PFSK-1 (cell line): ENCODE data around the gene HLA-DRA.

ENCODE experiments used
- POLR2AphosphoS5 ChIP-seq: IDR thresholded peaks from 2 replicates; pipeline ENCODE4 v1.6.1; 2012; ENCODE audit warnings: low read depth, mild to moderate bottlenecking, control low read depth, low read length, moderate library complexity
- SIN3A ChIP-seq: IDR thresholded peaks from 2 replicates; pipeline ENCODE4 v1.6.1; 2012; ENCODE audit warnings: mild to moderate bottlenecking, low read length, moderate library complexity, borderline replicate concordance; ENCODE audit not compliant: insufficient read depth
- TAF1 ChIP-seq: IDR thresholded peaks from 2 replicates; pipeline ENCODE4 v1.6.1; 2012; ENCODE audit warnings: low read length, control low read depth, borderline replicate concordance; ENCODE audit not compliant: insufficient read depth
- TF ChIP-seq, protein P1 (sequence below), 2 experiments: IDR thresholded peaks; 2 replicates each; pipeline versions ENCODE4 v1.6.1 to v1.8.0; 2011 to 2012; ENCODE audit warnings: low read depth in 2 of 2, low read length in 2 of 2, control low read depth in 1 of 2, inconsistent platforms in 1 of 2, mild to moderate bottlenecking in 1 of 2, moderate library complexity in 1 of 2; ENCODE audit not compliant: insufficient read depth in 1 of 2

DNA sequence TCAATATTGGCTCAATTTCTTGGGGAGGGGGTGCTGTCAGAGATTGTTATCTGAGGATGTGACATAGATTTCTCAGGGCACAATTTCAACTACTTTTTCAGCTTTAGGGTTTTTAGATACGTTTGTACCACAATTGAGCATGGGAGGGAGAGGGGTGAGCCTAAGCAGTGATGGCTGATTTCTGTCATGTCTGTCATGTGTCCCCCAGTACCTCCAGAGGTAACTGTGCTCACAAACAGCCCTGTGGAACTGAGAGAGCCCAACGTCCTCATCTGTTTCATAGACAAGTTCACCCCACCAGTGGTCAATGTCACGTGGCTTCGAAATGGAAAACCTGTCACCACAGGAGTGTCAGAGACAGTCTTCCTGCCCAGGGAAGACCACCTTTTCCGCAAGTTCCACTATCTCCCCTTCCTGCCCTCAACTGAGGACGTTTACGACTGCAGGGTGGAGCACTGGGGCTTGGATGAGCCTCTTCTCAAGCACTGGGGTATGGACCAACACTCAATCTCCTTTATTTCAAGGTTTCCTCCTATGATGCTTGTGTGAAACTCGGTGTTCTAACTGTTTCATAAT lies 3.4 kb downstream of the HLA-DRA start:
- TF ChIP-seq POLR2AphosphoS5 (no peak), TAF1 (no peak), SIN3A (no peak)
- TF ChIP-seq, protein P1, sequence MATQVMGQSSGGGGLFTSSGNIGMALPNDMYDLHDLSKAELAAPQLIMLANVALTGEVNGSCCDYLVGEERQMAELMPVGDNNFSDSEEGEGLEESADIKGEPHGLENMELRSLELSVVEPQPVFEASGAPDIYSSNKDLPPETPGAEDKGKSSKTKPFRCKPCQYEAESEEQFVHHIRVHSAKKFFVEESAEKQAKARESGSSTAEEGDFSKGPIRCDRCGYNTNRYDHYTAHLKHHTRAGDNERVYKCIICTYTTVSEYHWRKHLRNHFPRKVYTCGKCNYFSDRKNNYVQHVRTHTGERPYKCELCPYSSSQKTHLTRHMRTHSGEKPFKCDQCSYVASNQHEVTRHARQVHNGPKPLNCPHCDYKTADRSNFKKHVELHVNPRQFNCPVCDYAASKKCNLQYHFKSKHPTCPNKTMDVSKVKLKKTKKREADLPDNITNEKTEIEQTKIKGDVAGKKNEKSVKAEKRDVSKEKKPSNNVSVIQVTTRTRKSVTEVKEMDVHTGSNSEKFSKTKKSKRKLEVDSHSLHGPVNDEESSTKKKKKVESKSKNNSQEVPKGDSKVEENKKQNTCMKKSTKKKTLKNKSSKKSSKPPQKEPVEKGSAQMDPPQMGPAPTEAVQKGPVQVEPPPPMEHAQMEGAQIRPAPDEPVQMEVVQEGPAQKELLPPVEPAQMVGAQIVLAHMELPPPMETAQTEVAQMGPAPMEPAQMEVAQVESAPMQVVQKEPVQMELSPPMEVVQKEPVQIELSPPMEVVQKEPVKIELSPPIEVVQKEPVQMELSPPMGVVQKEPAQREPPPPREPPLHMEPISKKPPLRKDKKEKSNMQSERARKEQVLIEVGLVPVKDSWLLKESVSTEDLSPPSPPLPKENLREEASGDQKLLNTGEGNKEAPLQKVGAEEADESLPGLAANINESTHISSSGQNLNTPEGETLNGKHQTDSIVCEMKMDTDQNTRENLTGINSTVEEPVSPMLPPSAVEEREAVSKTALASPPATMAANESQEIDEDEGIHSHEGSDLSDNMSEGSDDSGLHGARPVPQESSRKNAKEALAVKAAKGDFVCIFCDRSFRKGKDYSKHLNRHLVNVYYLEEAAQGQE (IDR thresholded peaks at IDR 0.05; ENCODE audit: insufficient read depth in 1 of 2, low read depth in 2 of 2, low read length in 2 of 2) = no peak
